H54 (cell line): ENCODE data around the gene SCD5.

Experiments used
- DNase-seq: peaks from one replicate; pipeline ENCODE4 v3.0.0; 2011; ENCODE audit warnings: low spot score, mixed read lengths; ENCODE audit not compliant: insufficient read length
- FAIRE-seq: peaks from 3 replicates; lab custom pipeline; 2011; peaks lifted over from hg19 to GRCh38; lab: Jason Lieb, UNC
- POLR2A ChIP-seq: IDR thresholded peaks from 2 replicates; pipeline ENCODE4 v1.6.1; 2011; ENCODE audit warnings: low read depth, mild to moderate bottlenecking, low read length

The SCD5 gene

DNA sequence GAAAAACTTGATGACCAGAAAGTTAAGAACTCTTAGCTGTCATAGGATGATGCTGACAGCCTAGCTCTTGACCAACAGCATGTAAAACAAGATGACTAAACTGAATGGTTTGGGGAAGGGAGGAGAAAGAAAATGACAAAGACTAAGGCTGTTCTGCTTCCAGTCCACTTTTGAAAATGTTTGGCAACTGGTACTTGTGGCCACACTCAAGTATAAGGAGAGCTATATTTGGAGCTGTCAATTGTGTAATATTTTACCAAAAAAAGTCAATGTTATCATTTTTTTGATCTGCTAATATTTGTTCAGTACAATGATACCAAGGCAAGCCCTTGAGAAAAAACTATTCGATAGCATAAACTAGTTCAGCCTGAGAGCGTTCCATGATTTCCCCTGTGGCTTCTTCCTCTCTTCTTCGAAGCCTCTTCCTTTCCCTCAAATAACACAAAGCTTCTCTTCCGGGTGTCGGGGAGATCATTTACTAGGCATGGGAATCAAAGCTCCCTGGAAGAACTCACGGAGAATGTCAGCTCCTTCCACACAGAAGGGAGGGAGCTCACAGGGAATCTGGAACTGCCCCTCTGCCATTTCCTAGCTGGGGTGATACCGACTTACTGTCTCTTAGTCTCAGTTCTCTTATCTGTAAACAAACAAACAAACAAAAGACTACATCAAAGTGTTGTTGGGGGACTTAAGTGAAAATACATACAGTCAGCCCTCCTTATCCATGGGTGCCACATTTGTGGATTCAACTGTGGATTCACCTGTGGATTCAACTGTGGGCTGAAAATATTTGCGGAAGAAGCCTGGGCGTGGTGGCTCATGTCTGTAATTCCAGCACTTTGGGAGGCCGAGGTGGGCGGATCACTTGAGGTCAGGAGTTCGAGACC lies 82.6 kb downstream of the SCD5 start:
- DNase-seq, result no peak
- TF ChIP-seq POLR2A, result no peak
- FAIRE-seq, result no peak

DNA sequence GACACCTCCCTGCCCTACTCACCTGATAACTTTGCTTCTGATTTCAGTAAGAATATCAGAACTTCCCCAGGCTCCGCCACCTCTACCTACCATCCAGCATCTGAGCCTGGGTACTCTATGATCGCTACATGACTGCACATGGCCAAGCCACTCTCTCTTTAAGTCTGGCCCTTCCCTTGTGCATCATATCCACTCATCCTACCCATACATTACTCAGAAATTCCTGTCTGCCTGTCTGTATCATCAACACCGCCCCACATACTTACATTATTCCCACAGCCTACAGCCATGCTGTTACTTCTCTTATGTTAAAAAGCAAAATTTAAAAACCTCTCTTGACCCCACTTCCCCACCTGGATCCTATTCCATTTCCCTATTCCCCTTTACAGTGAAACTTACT lies 84.7 kb downstream of the SCD5 start:
- FAIRE-seq (no peak), DNase-seq (no peak)
- TF ChIP-seq POLR2A, result no peak

GRCh38 chr4:82712561-82712960 lies 86.0 kb downstream of the SCD5 start:
- no peak for TF ChIP-seq POLR2A
- FAIRE-seq, result no peak
- DNase-seq, result no peak

DNA sequence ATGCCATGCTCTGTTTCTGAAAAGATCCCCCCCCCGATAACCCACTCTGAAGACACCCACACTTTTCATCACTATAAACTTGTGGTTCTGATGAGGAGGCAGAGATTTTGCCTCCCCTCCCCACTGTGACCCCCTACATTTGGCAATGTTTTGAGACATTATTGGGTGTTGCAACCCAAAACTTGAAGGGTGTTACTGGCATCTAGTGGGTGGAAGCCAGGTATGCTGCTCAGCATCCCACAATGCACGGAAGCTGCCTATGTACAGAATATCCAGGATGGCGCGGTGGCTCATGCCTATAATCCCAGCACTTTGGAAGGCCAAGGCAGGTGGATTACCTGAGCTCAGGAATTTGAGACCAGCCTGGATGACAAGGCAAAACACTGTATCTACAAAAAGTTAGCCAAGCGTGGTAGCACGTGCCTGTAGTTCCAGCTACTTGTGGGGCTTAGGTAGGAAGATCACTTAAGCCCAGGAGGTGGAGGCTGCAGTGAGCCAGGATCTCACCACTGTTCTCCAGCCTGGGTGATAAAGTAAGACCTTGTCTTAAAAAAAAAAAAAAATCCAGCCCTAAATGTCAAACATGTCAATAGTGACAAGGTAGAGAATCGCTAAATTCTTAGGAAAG lies 87.3 kb downstream of the SCD5 start:
- no peak for DNase-seq
- TF ChIP-seq POLR2A, result no peak
- FAIRE-seq, result no peak

- DNase-seq (no peak), FAIRE-seq (no peak)
- no peak for TF ChIP-seq POLR2A
Measured at GRCh38 chr4:82710197-82710929, 88.2 kb downstream of the SCD5 start.

DNA sequence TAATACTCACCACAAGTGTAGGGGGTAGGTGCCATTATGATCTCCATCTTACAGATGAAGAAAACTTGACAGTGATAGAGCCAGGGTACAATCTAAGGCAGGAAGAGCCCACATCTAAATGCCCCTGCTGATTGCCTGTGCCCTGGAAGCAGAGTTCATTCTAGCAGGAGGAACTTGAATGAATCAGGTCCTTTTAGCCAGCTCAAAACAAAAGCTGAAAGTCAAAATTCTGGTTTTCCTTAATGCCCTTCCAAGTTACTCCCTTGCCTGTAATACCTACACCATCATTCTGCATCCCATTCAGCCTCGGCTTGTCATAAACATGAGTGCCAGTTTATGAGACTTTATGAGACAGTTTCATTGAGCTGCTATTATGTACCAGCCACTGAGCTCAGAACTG lies 89.6 kb downstream of the SCD5 start:
- FAIRE-seq (no peak), DNase-seq (no peak)
- TF ChIP-seq POLR2A, result no peak

DNA sequence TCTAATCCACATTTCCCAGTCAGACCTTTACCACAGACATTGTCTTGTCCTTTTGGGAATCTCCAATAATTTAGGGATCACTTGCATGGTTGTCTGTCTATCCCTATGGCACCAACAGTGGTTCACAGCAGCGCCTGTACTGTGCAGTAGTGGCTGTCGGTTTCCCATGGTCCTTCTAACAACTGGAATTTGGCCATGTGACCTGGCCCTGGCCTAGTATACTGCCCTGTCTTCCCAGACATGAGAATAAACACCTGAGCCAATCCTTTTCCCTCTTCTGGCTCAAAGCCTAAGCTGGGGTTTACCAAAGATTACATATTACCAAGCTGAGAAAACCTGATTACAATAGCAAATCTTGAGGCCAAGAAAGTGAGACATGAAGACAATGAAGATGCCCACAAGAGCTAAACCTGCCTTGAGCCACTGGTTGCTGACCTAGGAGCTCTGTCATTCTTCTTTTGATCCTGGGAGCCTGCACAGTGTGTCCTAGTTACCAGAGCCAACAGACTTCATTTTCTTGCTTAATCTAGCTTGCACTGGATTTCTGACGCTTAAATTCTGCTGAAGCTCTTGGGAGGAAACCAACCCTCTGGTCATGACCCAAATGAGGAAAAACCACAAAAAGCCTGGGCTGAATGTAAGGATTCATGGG lies 92.1 kb downstream of the SCD5 start:
- FAIRE-seq (no peak), DNase-seq (no peak)
- no peak for TF ChIP-seq POLR2A

DNA sequence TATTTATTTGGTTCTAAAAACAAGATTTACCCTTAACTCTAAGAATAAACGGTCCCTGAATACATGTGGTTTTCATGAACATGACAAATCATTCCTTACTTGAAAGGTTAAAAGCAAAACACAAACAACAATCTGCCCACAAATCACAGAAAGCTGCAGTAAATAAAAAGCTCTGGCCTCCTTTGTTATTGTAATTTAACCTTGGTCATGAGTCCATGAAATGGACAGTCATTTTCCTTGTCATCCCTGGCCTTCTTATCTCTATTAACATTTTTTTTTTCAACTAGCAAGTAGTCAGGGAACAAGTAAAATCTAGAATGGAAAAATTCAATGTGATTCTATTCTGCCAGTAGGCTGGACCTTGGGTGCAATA lies 92.7 kb downstream of the SCD5 start:
- FAIRE-seq (no peak), DNase-seq (no peak)
- TF ChIP-seq POLR2A, result no peak

- FAIRE-seq, result no peak
- DNase-seq, result no peak
- no peak for TF ChIP-seq POLR2A
Measured at GRCh38 chr4:82705169-82705927, 93.2 kb downstream of the SCD5 start.

- FAIRE-seq (no peak), DNase-seq (no peak)
- TF ChIP-seq POLR2A, result no peak
Measured at GRCh38 chr4:82704156-82704555, 94.4 kb downstream of the SCD5 start.

DNA sequence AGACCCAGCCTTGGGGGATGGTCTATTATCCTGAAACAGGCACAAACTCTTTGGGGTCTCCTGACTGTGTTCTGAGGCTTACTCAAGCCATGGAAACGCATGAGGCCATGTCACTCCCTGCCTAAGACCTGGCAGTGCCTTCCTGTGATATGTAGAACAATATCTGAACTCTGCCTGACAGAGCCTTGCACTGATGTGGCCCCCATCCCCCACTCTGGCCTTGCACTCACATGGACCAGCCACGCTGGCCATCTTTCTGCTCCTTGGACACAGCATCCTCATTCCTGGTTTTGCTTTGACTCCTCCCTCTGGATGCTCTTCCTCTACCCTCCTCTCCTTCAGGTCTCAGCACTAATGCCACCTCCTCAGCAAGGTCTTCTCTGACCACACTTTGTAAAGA lies 100.2 kb downstream of the SCD5 start:
- FAIRE-seq, result no peak
- TF ChIP-seq POLR2A, result no peak
- no peak for DNase-seq

DNA sequence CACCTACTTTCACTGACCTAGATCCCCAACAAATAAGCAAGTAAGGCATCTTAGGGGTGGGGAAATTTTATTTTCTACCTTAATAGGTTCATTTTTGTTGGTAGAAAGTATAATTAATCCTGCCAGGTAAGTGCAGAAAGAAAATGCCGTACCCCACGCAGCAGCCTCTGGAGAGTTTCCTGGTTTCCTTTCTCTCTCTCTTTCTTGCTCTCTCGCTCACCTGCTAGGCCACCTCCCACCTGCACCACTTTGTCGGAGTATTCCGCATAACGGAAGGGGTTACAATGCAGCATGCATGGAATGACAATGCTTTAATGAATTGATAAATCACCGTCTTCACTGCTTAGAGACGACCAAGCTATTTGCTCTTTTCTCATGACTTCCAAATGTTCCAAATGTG lies 101.0 kb downstream of the SCD5 start:
- no peak for TF ChIP-seq POLR2A
- FAIRE-seq (no peak), DNase-seq (no peak)

DNA sequence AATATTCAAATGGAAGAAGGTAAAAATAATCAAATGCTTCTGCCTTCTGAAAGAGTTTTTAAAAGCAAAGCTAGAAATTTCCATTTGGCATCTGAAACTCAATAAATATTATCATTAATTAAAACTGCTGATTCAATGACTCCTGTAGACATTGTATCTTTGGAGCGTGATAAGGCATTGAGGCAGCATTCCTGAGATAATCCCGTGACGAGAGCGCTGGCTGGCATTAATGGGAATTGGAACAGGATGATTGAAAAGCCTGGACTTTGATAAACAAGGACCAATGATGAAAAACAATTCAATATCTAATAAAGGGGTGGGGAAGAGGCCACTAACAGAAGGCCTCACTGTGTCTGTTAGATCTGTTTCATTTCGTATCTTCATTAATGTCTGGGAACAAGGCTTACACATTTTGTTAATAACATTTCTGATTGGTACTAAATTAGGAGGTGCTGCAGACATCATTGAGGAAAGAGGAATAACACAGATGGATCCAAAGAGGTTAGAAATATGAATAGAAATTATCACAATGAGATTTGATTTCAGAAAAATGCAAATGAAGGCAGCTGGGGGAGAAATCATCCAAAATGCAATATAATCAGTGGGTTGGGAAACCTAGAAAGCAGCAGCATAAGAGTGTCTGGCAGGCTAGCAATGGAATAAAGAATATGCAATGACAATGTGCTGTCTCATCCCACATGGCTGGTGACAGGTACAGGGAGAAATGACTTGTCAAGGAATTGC lies 102.3 kb downstream of the SCD5 start:
- FAIRE-seq (no peak), DNase-seq (no peak)
- no peak for TF ChIP-seq POLR2A
